Right renal pelvis (tissue), 4 donors: ENCODE measurements around the gene CRIP2. TPM values are rescaled to one million over a fixed set of nuclear protein-coding genes. Genes with fewer than 3 reads are reported as not detected.

ENCODE experiments used
- DNase-seq, 4 donors: peaks; one replicate each; pipeline ENCODE4 v3.0.0-alpha.2; 2013; ENCODE audit warnings: low read depth in 4 of 4, low spot score in 3 of 4, missing footprints in 1 of 4
- polyA plus RNA-seq, 4 donors: library from polyadenylated mRNA; unstranded; fragments of 120-200 nt; gene quantifications; one replicate each; pipeline ENCODE4 v1.2.1, GENCODE V29; 2013; ENCODE audit not compliant: insufficient read length in 4 of 4

The CRIP2 gene
- polyA plus RNA-seq, 4 donors, result 121 to 196 (median 128) TPM

- no peak for DNase-seq
Observed at GRCh38 chr14:105519946-105520698, 45.5 kb downstream of the CRIP2 start.

- DNase-seq, result no peak
Observed at GRCh38 chr14:105525326-105525725, 50.7 kb downstream of the CRIP2 start.

GRCh38 chr14:105525861-105526775 lies 51.5 kb downstream of the CRIP2 start, which contains the start of gene TMEM121:
Gene TMEM121 (plus strand): TSS chr14:105526583. CDS start chr14:105528835, 2,252 bp downstream.
- DNase-seq, result no peak

- DNase-seq, result no peak
Observed at GRCh38 chr14:105526776-105527380, 52.3 kb downstream of the CRIP2 start.

- no peak for DNase-seq
Observed at GRCh38 chr14:105527381-105527825, 52.8 kb downstream of the CRIP2 start.

GRCh38 chr14:105527826-105528585 lies 53.4 kb downstream of the CRIP2 start:
- DNase-seq, result peak; percentile 60 to 79 (median 60)

GRCh38 chr14:105528586-105529318 lies 54.1 kb downstream of the CRIP2 start:
- no peak for DNase-seq

- no peak for DNase-seq
Observed at GRCh38 chr14:105529319-105529568, 54.6 kb downstream of the CRIP2 start.

Other genes starting within 250 kb of the CRIP2 start
- 10 to 100 TPM; 32.2 to 42.4 (median 37.6) TPM for gene BTBD6, start 226.3 kb upstream of the CRIP2 start, polyA plus RNA-seq
- gene BRF1, start 173.8 kb upstream of the CRIP2 start, polyA plus RNA-seq, result 10 to 100 TPM; 27.1 to 34.1 (median 28.7) TPM
- 10 to 100 TPM; 59.3 to 72.4 (median 62.6) TPM for gene PACS2, start 160.1 kb upstream of the CRIP2 start, polyA plus RNA-seq
- gene TEX22, start 76.3 kb upstream of the CRIP2 start, polyA plus RNA-seq, result 1 to 10 TPM; 1.0 to 2.4 (median 1.9) TPM
- 100 to 1,000 TPM in 3 of 4 donors, 10 to 100 TPM in 1; 96.2 to 125 (median 106) TPM for gene MTA1, start 55.0 kb upstream of the CRIP2 start, polyA plus RNA-seq
- 10 to 100 TPM; 27.1 to 44.2 (median 36.0) TPM for gene CRIP1, start 12.1 kb downstream of the CRIP2 start, polyA plus RNA-seq
- gene TEDC1, start 16.4 kb downstream of the CRIP2 start, polyA plus RNA-seq, result 10 to 100 TPM in 1 of 4 donors, 1 to 10 TPM in 3; 5.7 to 11.4 (median 7.1) TPM
- 1 to 10 TPM; 2.1 to 7.4 (median 2.6) TPM for gene TMEM121, start 51.8 kb downstream of the CRIP2 start, polyA plus RNA-seq